K562 (cell line): ENCODE results near the gene TNPO2. TPM values are rescaled to one million over a fixed set of nuclear protein-coding genes. Genes with fewer than 3 reads are reported as not detected.

Experiments used
- ATAC-seq: fragments of 200-7000 bp; cut with Tn5 transposase; 3 replicates; pipeline ENCODE4 v1.9.1; 2020; ENCODE audit warnings: moderate library complexity
- BruUV-seq: library from RNA; stranded (reverse); fragments of 400-500 nt; replicated peaks from 2 replicates; lab custom pipeline; 2021; lab: Mats Ljungman, UMichigan
- CTCF ChIA-PET: fragments of 300-600 bp; formaldehyde crosslinking; extraction: SDS; loops from one replicate; lab custom pipeline; 2021; ENCODE audit warnings: low intra/inter-chr PET ratio; lab: Yijun Ruan, JAX
- POLR2A ChIA-PET: fragments of 300-600, 350-650 bp; sonication (Branson Sonifier 250); formaldehyde crosslinking; extraction: SDS; loops from one replicate; lab custom pipeline; 2021; ENCODE audit warnings: antibody characterized with exemption, inconsistent platforms; lab: Yijun Ruan, JAX
- DNase-seq, 4 experiments: peaks; one replicate each; pipeline versions ENCODE4 v3.0.0 to v3.0.0-alpha.2; 2011 to 2018; ENCODE audit warnings: low spot score in 3 of 4, mixed read lengths in 3 of 4; ENCODE audit errors: extremely low read depth in 1 of 4
- FAIRE-seq: peaks from 2 replicates; lab custom pipeline; 2011; peaks lifted over from hg19 to GRCh38; lab: Jason Lieb, UNC
- H2AFZ ChIP-seq: 2 replicates; pipeline ENCODE4 v1.6.0; 2011; ENCODE audit warnings: low read depth, low read length, control low read depth, inconsistent platforms
- H3K27ac ChIP-seq: fragments of 200-600 bp; 3 replicates; pipeline ENCODE4 v1.8.0; 2011; ENCODE audit warnings: low read depth, mild to moderate bottlenecking, control low read depth, inconsistent platforms, low read length, moderate library complexity, mixed read lengths; ENCODE audit errors: extremely low read depth
- H3K27me3 ChIP-seq, 2 experiments: fragments of 300-600 bp in 1 of 2; 2 replicates in 1 of 2; 3 replicates in 1 of 2; pipeline versions ENCODE4 v1.6.0 to v1.8.0; 2011; ENCODE audit warnings: inconsistent platforms in 2 of 2, low read length in 2 of 2, mild to moderate bottlenecking in 1 of 2, mixed read lengths in 1 of 2, moderate library complexity in 1 of 2; ENCODE audit not compliant: control insufficient read depth in 2 of 2, insufficient read depth in 2 of 2
- H3K36me3 ChIP-seq: fragments of 300-600 bp; 3 replicates; pipeline ENCODE4 v1.8.0; 2011; ENCODE audit warnings: mild to moderate bottlenecking, low read length, inconsistent platforms; ENCODE audit not compliant: control insufficient read depth, insufficient read depth
- H3K4me1 ChIP-seq, 2 experiments: fragments of 200-600 bp in 1 of 2; replicated peaks in 1 of 2; 2 replicates in 1 of 2; 3 replicates in 1 of 2; pipeline versions ENCODE4 v1.5.1 to v1.8.0; 2011; ENCODE audit warnings: inconsistent platforms in 2 of 2, low read length in 2 of 2, mild to moderate bottlenecking in 1 of 2, mixed read lengths in 1 of 2, moderate library complexity in 1 of 2; ENCODE audit not compliant: control insufficient read depth in 2 of 2, insufficient read depth in 2 of 2
- H3K4me2 ChIP-seq: 2 replicates; pipeline ENCODE4 v1.6.1; 2011; ENCODE audit warnings: low read length, control low read depth, inconsistent platforms, mixed read lengths; ENCODE audit not compliant: insufficient read depth
- H3K4me3 ChIP-seq: fragments of 200-600 bp; sonication (generic), shearing (Covaris generic); 2 replicates; pipeline ENCODE4 v1.5.1; 2016; ENCODE audit warnings: control low read depth, inconsistent platforms
- H3K79me2 ChIP-seq: fragments of 200-600 bp; 3 replicates; pipeline ENCODE4 v1.8.0; 2011; ENCODE audit warnings: low read length, inconsistent platforms; ENCODE audit not compliant: control insufficient read depth, insufficient read depth
- H3K9ac ChIP-seq, 2 experiments: 2 replicates each; pipeline versions ENCODE4 v1.6.0 to v1.6.1; 2011; ENCODE audit warnings: low read depth in 2 of 2, low read length in 2 of 2, control low read depth in 1 of 2, inconsistent platforms in 1 of 2, mild to moderate bottlenecking in 1 of 2, mixed read lengths in 1 of 2; ENCODE audit not compliant: insufficient read depth in 1 of 2
- H3K9me1 ChIP-seq: one replicate; pipeline ENCODE4 v1.6.0; 2011; ENCODE audit warnings: inconsistent platforms, mild to moderate bottlenecking, low read length, moderate library complexity; ENCODE audit not compliant: control insufficient read depth, insufficient read depth
- H3K9me3 ChIP-seq: replicated peaks from 2 replicates; pipeline ENCODE4 v1.5.1; 2011; ENCODE audit warnings: low read depth, low read length, inconsistent platforms; ENCODE audit not compliant: control insufficient read depth, insufficient read depth
- H4K20me1 ChIP-seq: replicated peaks from 2 replicates; pipeline ENCODE4 v1.6.1; 2011; ENCODE audit warnings: low read length, inconsistent platforms, mixed read lengths; ENCODE audit not compliant: control insufficient read depth, insufficient read depth
- BCOR ChIP-seq: fragments of 450-650 bp; IDR thresholded peaks from 2 replicates; pipeline ENCODE4 v1.6.1; 2016
- CBX2 ChIP-seq: fragments of 200-600 bp; sonication (generic); IDR thresholded peaks from one replicate; pipeline ENCODE4 v1.6.1; 2012; ENCODE audit warnings: mild to moderate bottlenecking, low read length, inconsistent platforms; ENCODE audit not compliant: insufficient read depth, poor library complexity, severe bottlenecking
- JUND ChIP-seq, 2 experiments: IDR thresholded peaks; 2 replicates in 1 of 2; 3 replicates in 1 of 2; pipeline ENCODE4 v1.6.1; 2011; ENCODE audit warnings: borderline replicate concordance in 2 of 2, low read depth in 2 of 2, low read length in 2 of 2, improper control_type of control experiment in 1 of 2, missing biosample characterization in 1 of 2, missing genetic modification characterization in 1 of 2, missing genetic modification reagents in 1 of 2
- NFIC ChIP-seq: fragments of 450-650 bp; IDR thresholded peaks from 2 replicates; pipeline ENCODE4 v1.6.1; 2017; ENCODE audit warnings: mild to moderate bottlenecking, inconsistent platforms
- POLR2G ChIP-seq: fragments of 200-400 bp; formaldehyde crosslinking; IDR thresholded peaks from 2 replicates; pipeline ENCODE4 v1.6.1; 2017; ENCODE audit warnings: low read depth, mild to moderate bottlenecking, antibody characterized with exemption, low read length, moderate library complexity
- ZFP36 ChIP-seq: fragments of 150-350 bp; IDR thresholded peaks from 2 replicates; pipeline ENCODE4 v1.6.1; 2018; ENCODE audit warnings: low read length, low read depth; ENCODE audit not compliant: partially characterized antibody
- WGBS: fragments of 100-300 bp; shearing (Covaris generic); methylation state at CpG from one replicate; pipeline ENCODE4 v1.1.6; 2016; ENCODE audit warnings: low coverage, mixed read lengths; ENCODE audit not compliant: insufficient coverage; ENCODE audit errors: missing lambda C conversion rate; 5-methylcytosine and 5-hydroxymethylcytosine counted together
- in situ Hi-C: fragments of 300-500 bp; cut with MboI; formaldehyde crosslinking; loops from 4 replicates; pipeline ENCODE4 v1.15.0; 2018; ENCODE audit warnings: inconsistent platforms, mixed read lengths
- intact Hi-C: fragments of 100-400 bp; cut with micrococcal nuclease; formaldehyde crosslinking; loops from 2 replicates; pipeline ENCODE4 v1.14.2; 2022
- polyA plus RNA-seq, 8 experiments: library from polyadenylated mRNA; depleted of rRNA in 4 of 8; stranded (reverse) in 5 of 8; unstranded in 3 of 8; fragments of >200 nt; fragmentation: Nextera tagmentation in 2 of 8; fragmentation: Illumina TruSeq in 1 of 8; extraction: Ambion mirVana in 2 of 8; extraction: Trizol in 1 of 8; gene quantifications; 2 replicates each; pipeline versions ENCODE4 v1.2.1 to v1.2.3, GENCODE V29; 2011 to 2014; ENCODE audit warnings: inconsistent platforms in 1 of 8, missing spikeins in 1 of 8
- total RNA-seq, 7 experiments: library from RNA; depleted of rRNA in 6 of 7; stranded (reverse); fragments of >200 nt in 6 of 7; fragmentation: Illumina TruSeq in 2 of 7; extraction: Trizol in 2 of 7; gene quantifications; 2 replicates each; pipeline versions ENCODE4 v1.2.1 to v1.2.3, GENCODE V29; 2011 to 2021; ENCODE audit warnings: low replicate concordance in 1 of 7
- TF ChIP-seq, protein P1 (sequence below), 2 experiments: fragments of 250-450 bp in 1 of 2; fragments of 450-650 bp in 1 of 2; sonication (Bioruptor Pico) in 1 of 2; IDR thresholded peaks; 2 replicates each; pipeline versions ENCODE4 v1.6.1 to v1.8.0; 2016 to 2021; ENCODE audit warnings: mild to moderate bottlenecking in 2 of 2, moderate library complexity in 2 of 2, missing compliant biosample characterization in 1 of 2, missing genetic modification characterization in 1 of 2

TNPO2 gene
- total and polyA plus RNA-seq, 9 of the 15 experiments (the other 6 are each of a cell fraction or from before 2014, with no cell fraction given): 6.0 to 126 (median 53.8) TPM

DNA sequence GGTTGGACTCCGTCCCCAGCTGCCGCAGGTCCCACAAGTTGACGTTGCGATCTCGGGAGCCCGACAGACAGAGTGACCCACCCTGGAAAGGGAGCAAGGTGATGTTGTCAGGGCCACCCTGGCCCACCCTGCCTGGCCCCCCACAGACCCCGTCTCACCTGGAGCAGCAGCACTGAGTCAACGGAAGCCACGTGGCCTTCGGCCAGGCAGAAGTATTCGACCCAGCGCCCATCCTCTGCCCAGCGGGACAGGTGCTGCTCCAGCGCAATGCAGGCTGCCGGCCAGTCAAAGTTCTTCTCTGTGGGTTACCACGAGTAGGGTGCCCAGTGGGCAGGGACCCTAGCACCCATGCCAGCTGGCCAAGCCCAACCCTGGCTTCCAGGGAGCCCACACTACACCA, 29.1 kb downstream of the TNPO2 start:
- Histone ChIP-seq H3K9me3 (no peaks in the 10 kb centered on the region), H3K9ac (peak overlapping the region in 1 of 2 experiments; percentile 48; a peak in 2 of 4 replicates), H3K9me1 (no peaks in the 10 kb centered on the region), H3K4me1 (peaks cover 0 to 34% of the 10 kb centered on the region in 2 experiments; a peak in 3 of 5 replicates), H3K36me3 (peaks cover 50% of the 10 kb centered on the region), H3K27me3 (no peaks in the 10 kb centered on the region; a peak in 1 of 5 replicates), H3K4me3 (0 out of 2 replicates have a peak overlapping the region, but pooled peaks have one; percentile 82), H4K20me1 (no peaks in the 10 kb centered on the region), H3K27ac (no peak overlapping the region), H3K4me2 (no peak overlapping the region), H3K79me2 (peaks cover 7% of the 10 kb centered on the region; the same call in 1 of the 3 replicates), H2AFZ (no peak overlapping the region)
- WGBS: 94% methylated on average over 10 of the region's 16 CpGs
- intact Hi-C loops (no loop called here), in situ Hi-C loops (no loop called here)
- ATAC-seq (no peak), DNase-seq (no peak), FAIRE-seq (no peak)
- CTCF ChIA-PET: no interaction called here
- BruUV-seq: no TSS peak
- POLR2A ChIA-PET: interaction anchor here (2.6 kb wide), 1 partner anchor 10 kb away, joined by 21 read pairs; no protein-coding TSS in a partner anchor
- TF ChIP-seq POLR2G (peak; percentile 39), CBX2 (no peak), JUND (IDR thresholded peaks at IDR 0.05; ENCODE audit: borderline replicate concordance, low read depth, low read length) (no peak), JUND (tag; IDR thresholded peaks at IDR 0.05; ENCODE audit: borderline replicate concordance, low read depth, low read length) (no peak)

DNA sequence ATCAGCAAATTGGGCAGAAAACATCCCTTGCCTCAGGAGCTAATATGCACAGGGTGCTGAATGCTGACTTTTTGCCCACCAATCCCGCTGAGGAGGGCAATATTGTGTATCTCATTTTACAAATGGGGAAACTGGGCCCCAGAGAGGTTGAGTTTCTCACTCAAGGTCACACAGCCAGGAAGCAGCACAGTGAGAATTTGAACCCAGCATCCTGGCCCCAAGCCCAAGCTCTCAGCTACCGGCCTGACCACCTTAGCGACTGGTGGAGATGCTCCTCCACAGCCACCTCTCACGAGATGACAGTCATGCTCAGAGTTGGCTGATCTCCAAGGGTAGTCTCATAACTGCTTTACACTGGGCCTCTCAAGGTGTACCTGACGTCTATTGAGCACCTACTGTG, 30.8 kb downstream of the TNPO2 start:
- Histone ChIP-seq H4K20me1 (no peaks in the 10 kb centered on the region), H3K4me1 (peaks cover 0 to 49% of the 10 kb centered on the region in 2 experiments; a peak in 3 of 5 replicates), H3K4me2 (no peak overlapping the region), H3K9me3 (no peaks in the 10 kb centered on the region), H3K4me3 (no peak overlapping the region), H3K27ac (no peak overlapping the region), H3K27me3 (no peaks in the 10 kb centered on the region; a peak in 1 of 5 replicates), H3K36me3 (peaks cover 52% of the 10 kb centered on the region; the same call in 2 of the 3 replicates), H3K9me1 (no peaks in the 10 kb centered on the region), H3K79me2 (peaks cover 7% of the 10 kb centered on the region; the same call in 1 of the 3 replicates), H2AFZ (no peak overlapping the region), H3K9ac (no peak overlapping the region)
- BruUV-seq: no TSS peak
- ChIA-PET POLR2A (interaction anchor here (0.6 to 1.7 kb wide), 2 partner anchors 10 to 14 kb away, joined by 3 to 4 read pairs; no protein-coding TSS in a partner anchor), CTCF (no interaction called here)
- DNase-seq (no peak), FAIRE-seq (no peak), ATAC-seq (no peak)
- in situ Hi-C loops: no loop called here
- WGBS: 73% methylated on average over 5 of the region's 5 CpGs
- intact Hi-C loops: no loop called here
- TF ChIP-seq NFIC (peak; percentile 30), ZFP36 (peak; percentile 32), BCOR (peak; percentile 35; the same call in 1 of the 2 replicates)
- TF ChIP-seq, protein P1, sequence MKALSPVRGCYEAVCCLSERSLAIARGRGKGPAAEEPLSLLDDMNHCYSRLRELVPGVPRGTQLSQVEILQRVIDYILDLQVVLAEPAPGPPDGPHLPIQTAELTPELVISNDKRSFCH (CRISPR knock-in tag; IDR thresholded peaks at IDR 0.05): no peak
- TF ChIP-seq, protein P1 (tag; IDR thresholded peaks at IDR 0.05): no peak
